Neural cell (in vitro differentiated cells): ENCODE data around the gene DAGLA. TPM values are rescaled to one million over a fixed set of nuclear protein-coding genes. Genes with fewer than 3 reads are reported as not detected.

Experiments
- H2AFZ ChIP-seq: fragments of 200-600, 300-800 bp; sonication (generic), shearing (Covaris generic); 2 replicates; pipeline ENCODE4 v1.6.0; 2014; ENCODE audit warnings: low read depth, mild to moderate bottlenecking, antibody characterized with exemption, low read length, moderate library complexity
- H3F3A ChIP-seq: fragments of 200-600 bp; shearing (Covaris generic); 2 replicates; pipeline ENCODE4 v1.6.1; 2016; ENCODE audit warnings: mild to moderate bottlenecking, moderate library complexity, mixed read lengths, antibody characterized with exemption, low read length; ENCODE audit not compliant: insufficient read depth, poor library complexity, severe bottlenecking
- H3K27ac ChIP-seq: fragments of 200-600, 300-800 bp; sonication (generic), shearing (Covaris generic); 2 replicates; pipeline ENCODE4 v1.5.1; 2014; ENCODE audit warnings: mild to moderate bottlenecking, low read length, moderate library complexity
- H3K27me3 ChIP-seq: fragments of 300-800, 200-600 bp; sonication (generic), shearing (Covaris generic); 2 replicates; pipeline ENCODE4 v1.6.0; 2014; ENCODE audit warnings: mild to moderate bottlenecking, low read depth, low read length, moderate library complexity; ENCODE audit not compliant: insufficient read depth
- H3K36me3 ChIP-seq: fragments of 300-800, 200-600 bp; sonication (generic), shearing (Covaris generic); 2 replicates; pipeline ENCODE4 v1.5.1; 2014; ENCODE audit warnings: mild to moderate bottlenecking, antibody characterized with exemption, low read length, moderate library complexity; ENCODE audit not compliant: insufficient read depth
- H3K4me2 ChIP-seq: fragments of 300-800, 200-600 bp; sonication (generic), shearing (Covaris generic); 2 replicates; pipeline ENCODE4 v1.6.0; 2014; ENCODE audit warnings: mild to moderate bottlenecking, low read length
- H3K4me3 ChIP-seq: fragments of 300-800, 200-600 bp; sonication (generic), shearing (Covaris generic); 2 replicates; pipeline ENCODE4 v1.5.1; 2014; ENCODE audit warnings: mild to moderate bottlenecking, low read length, moderate library complexity
- H3K79me2 ChIP-seq: fragments of 200-600 bp; shearing (Covaris generic); replicated peaks from 2 replicates; pipeline ENCODE4 v1.6.0; 2014; ENCODE audit warnings: mild to moderate bottlenecking, low read length, moderate library complexity; ENCODE audit not compliant: insufficient read depth
- H3K9ac ChIP-seq: fragments of 300-800, 200-600 bp; sonication (generic), shearing (Covaris generic); 2 replicates; pipeline ENCODE4 v1.6.1; 2016; ENCODE audit warnings: mild to moderate bottlenecking, low read length, mixed read lengths
- H3K9me2 ChIP-seq: fragments of 200-600 bp; shearing (Covaris generic); 2 replicates; pipeline ENCODE4 v1.6.1; 2016; ENCODE audit warnings: mild to moderate bottlenecking, low read length, mixed read lengths; ENCODE audit not compliant: insufficient read depth
- H3K9me3 ChIP-seq: fragments of 200-600, 300-800 bp; sonication (generic), shearing (Covaris generic); 2 replicates; pipeline ENCODE4 v1.6.1; 2016; ENCODE audit warnings: mild to moderate bottlenecking, mixed run types, low read length, moderate library complexity, mixed read lengths
- H4K20me1 ChIP-seq: fragments of 200-600 bp; shearing (Covaris generic); 2 replicates; pipeline ENCODE4 v1.6.1; 2016; ENCODE audit warnings: mild to moderate bottlenecking, mixed run types; ENCODE audit not compliant: insufficient read depth
- CTCF ChIP-seq: fragments of 450-650 bp; IDR thresholded peaks from 2 replicates; pipeline ENCODE4 v1.5.1; 2014; ENCODE audit warnings: antibody characterized with exemption, mild to moderate bottlenecking, moderate library complexity; ENCODE audit not compliant: poor library complexity, severe bottlenecking
- EP300 ChIP-seq: fragments of 450-650 bp; conservative IDR thresholded peaks from 2 replicates; pipeline ENCODE4 v1.6.1; 2014; ENCODE audit warnings: antibody characterized with exemption, mild to moderate bottlenecking, moderate library complexity; ENCODE audit not compliant: poor library complexity, severe bottlenecking
- EZH2 ChIP-seq: fragments of 200-600, 300-800 bp; shearing (Covaris generic), sonication (generic); IDR thresholded peaks from 2 replicates; pipeline ENCODE4 v1.6.1; 2014; ENCODE audit warnings: antibody characterized with exemption, low read length, borderline replicate concordance, mild to moderate bottlenecking; ENCODE audit not compliant: insufficient read depth, poor library complexity, severe bottlenecking
- MXI1 ChIP-seq: fragments of 450-650 bp; conservative IDR thresholded peaks from 2 replicates; pipeline ENCODE4 v1.6.1; 2014; ENCODE audit warnings: antibody characterized with exemption, mild to moderate bottlenecking; ENCODE audit not compliant: poor library complexity, severe bottlenecking
- POLR2AphosphoS5 ChIP-seq: IDR thresholded peaks from 2 replicates; pipeline ENCODE4 v1.6.1; 2012
- RAD21 ChIP-seq: fragments of 450-650 bp; conservative IDR thresholded peaks from 2 replicates; pipeline ENCODE4 v1.6.1; 2014; ENCODE audit warnings: antibody characterized with exemption, mild to moderate bottlenecking, moderate library complexity
- REST ChIP-seq: IDR thresholded peaks from 2 replicates; pipeline ENCODE4 v1.6.1; 2012; ENCODE audit warnings: borderline replicate concordance
- SMC3 ChIP-seq: fragments of 450-650 bp; conservative IDR thresholded peaks from 2 replicates; pipeline ENCODE4 v1.6.1; 2014; ENCODE audit warnings: antibody characterized with exemption, mild to moderate bottlenecking, moderate library complexity; ENCODE audit not compliant: poor library complexity
- TAF1 ChIP-seq: IDR thresholded peaks from 2 replicates; pipeline ENCODE4 v1.6.1; 2012; ENCODE audit warnings: low read depth
- polyA plus RNA-seq: library from polyadenylated mRNA; depleted of rRNA; stranded (reverse); fragments of >200 nt; gene quantifications from 2 replicates; pipeline ENCODE4 v1.2.3, GENCODE V29; 2014

The DAGLA gene
- polyA plus RNA-seq, 1 donor from 2014 or later: 4.5 TPM

GRCh38 chr11:61686469-61686868 is 6.3 kb downstream of the DAGLA start:
- Histone ChIP-seq H3K9me2 (no peaks in the 10 kb centered on the region), H3K4me2 (no peak overlapping the region), H4K20me1 (no peaks in the 10 kb centered on the region), H3K27ac (no peak overlapping the region), H3K9ac (no peak overlapping the region), H3K36me3 (no peaks in the 10 kb centered on the region), H3F3A (no peaks in the 10 kb centered on the region), H2AFZ (no peak overlapping the region), H3K4me3 (no peak overlapping the region), H3K27me3 (no peaks in the 10 kb centered on the region), H3K9me3 (no peaks in the 10 kb centered on the region), H3K79me2 (no peaks in the 10 kb centered on the region)
- TF ChIP-seq MXI1 (no peak), REST (no peak), TAF1 (no peak), POLR2AphosphoS5 (no peak), RAD21 (no peak), EZH2 (no peak), SMC3 (no peak), CTCF (no peak), EP300 (no peak)

GRCh38 chr11:61687420-61687819 is 7.2 kb downstream of the DAGLA start:
- TF ChIP-seq MXI1 (no peak), POLR2AphosphoS5 (no peak), CTCF (no peak), EP300 (no peak), EZH2 (no peak), REST (no peak), RAD21 (no peak), TAF1 (no peak), SMC3 (no peak)
- Histone ChIP-seq H3K9me3 (no peaks in the 10 kb centered on the region), H3K27ac (no peak overlapping the region), H3K79me2 (no peaks in the 10 kb centered on the region), H3K9ac (no peak overlapping the region), H3K4me2 (no peak overlapping the region), H3K36me3 (no peaks in the 10 kb centered on the region), H2AFZ (no peak overlapping the region), H3K9me2 (no peaks in the 10 kb centered on the region), H4K20me1 (no peaks in the 10 kb centered on the region), H3K4me3 (no peak overlapping the region), H3F3A (no peaks in the 10 kb centered on the region), H3K27me3 (no peaks in the 10 kb centered on the region)
